ENCODE results near the gene HSD11B2. TPM values are rescaled to one million over a fixed set of nuclear protein-coding genes. Genes with fewer than 3 reads are reported as not detected.

HSD11B2 gene
- total and polyA plus RNA-seq, 2 donors (not counting 3 experiments of a cell fraction or from before 2014, with no cell fraction given): 0.10 TPM; not detected in 1

DNA sequence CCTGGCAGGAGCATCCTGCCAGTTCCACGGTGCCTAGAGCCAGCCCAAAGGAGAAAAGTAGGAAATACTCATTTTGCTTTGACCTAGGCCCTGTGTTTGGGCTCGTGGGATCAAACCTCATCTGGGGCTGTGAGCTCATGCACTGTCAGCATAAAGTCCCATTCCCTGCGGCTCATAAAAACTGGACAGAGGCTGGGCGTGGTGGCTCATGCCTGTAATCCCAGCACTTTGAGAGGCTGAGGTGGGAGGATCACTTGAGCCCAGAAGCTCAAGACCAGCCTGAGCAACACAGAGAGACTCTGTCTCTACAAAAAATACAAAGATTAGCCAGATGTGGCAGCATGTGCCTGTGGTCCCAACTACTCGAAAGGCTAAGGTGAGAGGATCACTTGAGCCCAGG is 32.1 kb downstream of the HSD11B2 start:
- no peak for TF ChIP-seq MAX (IDR thresholded peaks at IDR 0.05; ENCODE audit: insufficient read depth, insufficient read length)
- no peak for TF ChIP-seq CTCF (IDR thresholded peaks at IDR 0.05; ENCODE audit: extremely low read depth in 1 of 2, insufficient read depth in 1 of 2, low read depth in 1 of 2, low read length in 2 of 2)
- no peak for TF ChIP-seq GATA2 (IDR thresholded peaks at IDR 0.05; ENCODE audit: insufficient read depth, insufficient read length, low read depth, low read length)
- no peak for TF ChIP-seq JUN (IDR thresholded peaks at IDR 0.05; ENCODE audit: borderline replicate concordance, insufficient read depth, insufficient read length, low read depth)
- TF ChIP-seq MYC (IDR thresholded peaks at IDR 0.05; ENCODE audit: low read depth, low read length): no peak
- no peak for TF ChIP-seq FOS (IDR thresholded peaks at IDR 0.05; ENCODE audit: borderline replicate concordance, insufficient read depth, low read length)
- no peak for TF ChIP-seq EZH2 (IDR thresholded peaks at IDR 0.05; ENCODE audit: borderline replicate concordance, low read depth, low read length, severe bottlenecking)
- TF ChIP-seq POLR2AphosphoS5 (IDR thresholded peaks at IDR 0.05; ENCODE audit: insufficient read depth, low read depth, low read length): no peak
- no peak for TF ChIP-seq POLR2A (IDR thresholded peaks at IDR 0.05; ENCODE audit: low read depth, low read length)
- peaks cover 17% of the 10 kb centered on the region for H3K4me1 ChIP-seq (ENCODE audit: control insufficient read depth, extremely low read depth, insufficient read depth, low read length)
- peaks cover 10% of the 10 kb centered on the region for H3K79me2 ChIP-seq (ENCODE audit: control insufficient read depth, insufficient read depth, low read length)
- no peaks in the 10 kb centered on the region for H4K20me1 ChIP-seq (replicated peaks; ENCODE audit: control insufficient read depth, extremely low read depth, insufficient read depth, low read length)
- intact Hi-C loops (cut with micrococcal nuclease) (no loop called here), dilution Hi-C loops (cut with MboI; ENCODE audit: extremely low pct_ligation_motif_present, low sequenced_read_pairs) (no loop called here)
- H3K27ac ChIP-seq (ENCODE audit: insufficient read depth, low read depth, low read length): no peak overlapping the region
- POLR2A ChIA-PET: no interaction called here
- FAIRE-seq (no peak), DNase-seq (ENCODE audit: low read depth, low spot score) (no peak)
- H3K4me3 ChIP-seq (replicated peaks in 1 of 3; ENCODE audit: insufficient read depth in 1 of 3, low read depth in 1 of 3, low read length in 3 of 3): no peak overlapping the region
- CTCF ChIA-PET: interaction anchor here (1.0 to 12.4 kb wide), 5 partner anchors 17 to 38 kb away, joined by 3 to 201 read pairs (median 5); partner anchors contain the start of genes ATP6V0D1 and HSD11B2
- no peaks in the 10 kb centered on the region for H3K9me3 ChIP-seq (replicated peaks; ENCODE audit: control insufficient read depth, insufficient read depth, low read length)
- H3K4me2 ChIP-seq (ENCODE audit: insufficient read depth, low read length): no peak overlapping the region
- H2AFZ ChIP-seq (ENCODE audit: low read depth, low read length): no peak overlapping the region
- no TSS peak for BruUV-seq (replicated peaks)
- H3K9ac ChIP-seq (replicated peaks; ENCODE audit: extremely low read depth, insufficient read depth, low read length): no peak overlapping the region
- peaks cover 0 to 5% of the 10 kb centered on the region in 2 experiments for H3K36me3 ChIP-seq (ENCODE audit: control insufficient read depth in 2 of 2, extremely low read depth in 1 of 2, insufficient read depth in 2 of 2, low read length in 2 of 2)
- no peaks in the 10 kb centered on the region for H3K27me3 ChIP-seq (ENCODE audit: control insufficient read depth in 2 of 2, insufficient read depth in 2 of 2, low read length in 2 of 2)
- H3K9me1 ChIP-seq (replicated peaks; ENCODE audit: control insufficient read depth, extremely low read depth, insufficient read depth, low read length): no peaks in the 10 kb centered on the region
